Osteocyte (in vitro differentiated cells): ENCODE results near the gene SLC35F3. TPM values are rescaled to one million over a fixed set of nuclear protein-coding genes. Genes with fewer than 3 reads are reported as not detected.

ENCODE experiments used
- DNase-seq: peaks from one replicate; pipeline ENCODE4 v3.0.0; 2021; ENCODE audit warnings: mixed read lengths; ENCODE audit not compliant: unreplicated experiment; ENCODE audit errors: extremely low spot score
- H3K27ac Mint-ChIP-seq: one replicate; pipeline ENCODE4 v1.8.0; 2021; ENCODE audit warnings: mild to moderate bottlenecking, mixed read lengths; ENCODE audit not compliant: unreplicated experiment
- H3K27me3 Mint-ChIP-seq: one replicate; pipeline ENCODE4 v1.8.0; 2021; ENCODE audit warnings: mixed read lengths; ENCODE audit not compliant: unreplicated experiment
- H3K36me3 Mint-ChIP-seq: one replicate; pipeline ENCODE4 v1.8.0; 2021; ENCODE audit warnings: mixed read lengths; ENCODE audit not compliant: unreplicated experiment
- H3K4me1 Mint-ChIP-seq: one replicate; pipeline ENCODE4 v1.8.0; 2021; ENCODE audit warnings: mixed read lengths; ENCODE audit not compliant: unreplicated experiment
- H3K4me3 Mint-ChIP-seq: one replicate; pipeline ENCODE4 v1.8.0; 2021; ENCODE audit warnings: mild to moderate bottlenecking, moderate library complexity, mixed read lengths; ENCODE audit not compliant: unreplicated experiment
- H3K9me3 Mint-ChIP-seq: one replicate; pipeline ENCODE4 v1.8.0; 2021; ENCODE audit warnings: mixed read lengths; ENCODE audit not compliant: unreplicated experiment
- CTCF ChIP-seq: fragments of 200-600 bp; sonication (generic); IDR thresholded peaks from 2 replicates; pipeline ENCODE4 v1.5.0; 2021; ENCODE audit warnings: antibody characterized with exemption, mild to moderate bottlenecking, moderate library complexity
- total RNA-seq: library from RNA; stranded (reverse); gene quantifications from 2 replicates; pipeline ENCODE4 v1.2.1, GENCODE V29; 2021

The SLC35F3 gene
- total RNA-seq, 1 donor from 2014 or later: not detected

GRCh38 chr1:234143681-234144080 lies 239.2 kb downstream of the SLC35F3 start:
- Mint-ChIP-seq H3K4me1 (no peaks in the 10 kb centered on the region), H3K27ac (no peak overlapping the region), H3K9me3 (peaks cover 9% of the 10 kb centered on the region), H3K27me3 (no peaks in the 10 kb centered on the region), H3K36me3 (no peaks in the 10 kb centered on the region), H3K4me3 (no peak overlapping the region)
- no peak for TF ChIP-seq CTCF
- DNase-seq: no peak

DNA sequence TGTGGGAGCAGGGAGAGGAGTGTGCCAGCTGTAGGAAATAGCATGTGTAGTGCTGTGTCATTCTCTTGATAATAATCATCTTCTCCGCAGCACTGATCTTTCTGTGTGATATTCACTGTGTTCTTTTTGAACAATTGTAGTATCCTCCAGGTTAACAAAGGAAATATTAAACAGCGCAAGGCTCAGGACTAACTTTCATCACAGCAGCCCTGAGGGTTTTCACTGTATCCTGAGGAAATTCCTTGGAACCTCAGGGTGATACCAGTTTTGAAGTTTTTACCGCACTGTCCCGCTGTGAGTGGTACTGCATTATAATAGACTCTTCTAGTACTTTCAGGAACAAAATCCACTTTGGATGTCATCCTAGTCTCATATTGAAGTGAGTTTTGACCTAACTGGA lies 240.4 kb downstream of the SLC35F3 start:
- Mint-ChIP-seq H3K27ac (no peak overlapping the region), H3K4me1 (no peaks in the 10 kb centered on the region), H3K36me3 (no peaks in the 10 kb centered on the region), H3K9me3 (peaks cover 9% of the 10 kb centered on the region), H3K27me3 (no peaks in the 10 kb centered on the region), H3K4me3 (no peak overlapping the region)
- no peak for DNase-seq
- TF ChIP-seq CTCF: no peak

DNA sequence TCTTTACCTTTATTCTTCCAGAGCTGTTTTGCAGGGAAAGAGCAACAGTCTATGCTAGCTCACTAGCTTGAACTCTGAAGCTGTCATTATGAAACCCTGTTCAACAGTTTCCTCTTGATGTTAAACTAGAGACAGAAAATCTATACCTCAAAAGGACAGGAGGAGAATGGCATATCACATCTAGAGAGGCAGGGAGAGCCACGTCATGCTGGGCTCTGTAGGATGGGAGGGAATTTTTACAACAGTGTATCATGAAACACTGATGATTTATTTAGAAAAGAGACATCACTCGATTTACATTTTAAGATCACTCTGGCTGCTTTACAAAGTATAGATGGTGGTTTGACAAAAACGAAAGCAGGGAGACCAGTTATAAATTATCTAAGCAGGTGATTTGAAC lies 243.9 kb downstream of the SLC35F3 start:
- no peak for TF ChIP-seq CTCF
- no peak for DNase-seq
- Mint-ChIP-seq H3K27me3 (peaks cover 4% of the 10 kb centered on the region), H3K27ac (no peak overlapping the region), H3K36me3 (no peaks in the 10 kb centered on the region), H3K9me3 (peaks cover 9% of the 10 kb centered on the region), H3K4me3 (no peak overlapping the region), H3K4me1 (no peaks in the 10 kb centered on the region)

- H3K4me3 Mint-ChIP-seq: no peak overlapping the region
- H3K27ac Mint-ChIP-seq: no peak overlapping the region
- no peaks in the 10 kb centered on the region for H3K4me1 Mint-ChIP-seq
- no peak for DNase-seq
- H3K9me3 Mint-ChIP-seq: peaks cover 9% of the 10 kb centered on the region
- TF ChIP-seq CTCF: no peak
- no peaks in the 10 kb centered on the region for H3K36me3 Mint-ChIP-seq
- H3K27me3 Mint-ChIP-seq: peaks cover 4% of the 10 kb centered on the region
These were observed 244.3 kb downstream of the SLC35F3 start for GRCh38 chr1:234148816-234149215.

- TF ChIP-seq CTCF: no peak
- peaks cover 9% of the 10 kb centered on the region for H3K9me3 Mint-ChIP-seq
- no peak overlapping the region for H3K27ac Mint-ChIP-seq
- peaks cover 4% of the 10 kb centered on the region for H3K27me3 Mint-ChIP-seq
- no peaks in the 10 kb centered on the region for H3K4me1 Mint-ChIP-seq
- no peaks in the 10 kb centered on the region for H3K36me3 Mint-ChIP-seq
- H3K4me3 Mint-ChIP-seq: no peak overlapping the region
- DNase-seq: no peak
These were observed 244.7 kb downstream of the SLC35F3 start for GRCh38 chr1:234149217-234149616.
